CD14-positive monocyte (primary cell): ENCODE measurements around the gene TSPAN13. TPM values are rescaled to one million over a fixed set of nuclear protein-coding genes. Genes with fewer than 3 reads are reported as not detected.
"Not testable (repeated sequence)": the region's sequence is repeated elsewhere in the genome, so short reads cannot be mapped to it uniquely, and the experiment has no call there.

Experiments
- DNase-seq, 3 donors: peaks; one replicate each; pipeline ENCODE4 v3.0.0-alpha.2; 2011 to 2022
- H2AFZ ChIP-seq: 2 replicates; pipeline ENCODE4 v1.6.0; 2012; ENCODE audit warnings: mild to moderate bottlenecking, low read depth, low read length, inconsistent platforms; ENCODE audit not compliant: insufficient read depth, poor library complexity, severe bottlenecking
- H3K27ac ChIP-seq, 2 donors: 1 replicate in 1 of 2; 2 replicates in 1 of 2; pipeline ENCODE4 v1.5.1; 2012 to 2013; ENCODE audit warnings: low read length in 2 of 2, control low read depth in 1 of 2, inconsistent platforms in 1 of 2, low read depth in 1 of 2, mild to moderate bottlenecking in 1 of 2
- H3K27me3 ChIP-seq, 2 donors: one replicate each; pipeline versions ENCODE4 v1.6.0 to v1.6.1; 2011 to 2013; ENCODE audit warnings: low read length in 2 of 2; ENCODE audit not compliant: control insufficient read depth in 2 of 2, insufficient read depth in 2 of 2
- H3K36me3 ChIP-seq, 2 donors: replicated peaks in 1 of 2; 1 replicate in 1 of 2; 2 replicates in 1 of 2; pipeline versions ENCODE4 v1.5.1 to v1.6.1; 2012 to 2013; ENCODE audit warnings: low read length in 2 of 2, control low read depth in 1 of 2, inconsistent platforms in 1 of 2, mild to moderate bottlenecking in 1 of 2; ENCODE audit not compliant: insufficient read depth in 2 of 2, control insufficient read depth in 1 of 2
- H3K4me1 ChIP-seq, 2 donors: 1 replicate in 1 of 2; 2 replicates in 1 of 2; pipeline versions ENCODE4 v1.5.1 to v1.6.1; 2012 to 2013; ENCODE audit warnings: low read length in 2 of 2, control low read depth in 1 of 2, inconsistent platforms in 1 of 2, mild to moderate bottlenecking in 1 of 2, moderate library complexity in 1 of 2; ENCODE audit not compliant: insufficient read depth in 2 of 2, control insufficient read depth in 1 of 2
- H3K4me2 ChIP-seq: replicated peaks from 2 replicates; pipeline ENCODE3; 2012; ENCODE audit warnings: low read length, moderate library complexity, mild to moderate bottlenecking; ENCODE audit not compliant: poor library complexity, severe bottlenecking; ENCODE audit errors: extremely low read depth
- H3K4me3 ChIP-seq, 3 experiments: fragments of 200-600 bp in 1 of 3; sonication (generic) in 1 of 3; replicated peaks in 1 of 3; 1 replicate in 2 of 3; 2 replicates in 1 of 3; pipeline ENCODE4 v1.5.1; 2011 to 2013; ENCODE audit warnings: low read length in 3 of 3, mild to moderate bottlenecking in 3 of 3, control low read depth in 2 of 3, low read depth in 2 of 3, inconsistent platforms in 1 of 3, moderate library complexity in 1 of 3
- H3K79me2 ChIP-seq: 2 replicates; pipeline ENCODE4 v1.6.0; 2012; ENCODE audit warnings: mild to moderate bottlenecking, control low read depth, inconsistent platforms, low read length, moderate library complexity; ENCODE audit not compliant: insufficient read depth
- H3K9ac ChIP-seq: 2 replicates; pipeline ENCODE4 v1.6.0; 2017; ENCODE audit warnings: low read length, mild to moderate bottlenecking; ENCODE audit not compliant: insufficient read depth, poor library complexity, severe bottlenecking
- H3K9me3 ChIP-seq, 2 donors: replicated peaks in 1 of 2; 1 replicate in 1 of 2; 2 replicates in 1 of 2; pipeline versions ENCODE4 v1.5.1 to v1.6.1; 2012 to 2013; ENCODE audit warnings: low read length in 2 of 2, control low read depth in 1 of 2; ENCODE audit not compliant: control insufficient read depth in 1 of 2, insufficient read depth in 1 of 2
- H4K20me1 ChIP-seq: 2 replicates; pipeline ENCODE4 v1.6.0; 2012; ENCODE audit warnings: mild to moderate bottlenecking, low read length, control low read depth, moderate library complexity; ENCODE audit not compliant: insufficient read depth
- H3K27ac Mint-ChIP-seq, 7 donors: one replicate each; pipeline ENCODE4 v1.8.0; 2020; ENCODE audit warnings: mild to moderate bottlenecking in 7 of 7, mixed read lengths in 7 of 7, moderate library complexity in 6 of 7, inconsistent platforms in 2 of 7
- H3K27me3 Mint-ChIP-seq, 3 donors: one replicate each; pipeline ENCODE4 v1.8.0; 2021 to 2022; ENCODE audit warnings: low read depth in 3 of 3, mild to moderate bottlenecking in 3 of 3, mixed read lengths in 3 of 3, moderate library complexity in 3 of 3, inconsistent platforms in 1 of 3
- H3K36me3 Mint-ChIP-seq, 2 donors: one replicate each; pipeline ENCODE4 v1.8.0; 2020; ENCODE audit warnings: mixed read lengths in 2 of 2, inconsistent platforms in 1 of 2, mild to moderate bottlenecking in 1 of 2
- H3K4me1 Mint-ChIP-seq: one replicate; pipeline ENCODE4 v1.8.0; 2020; ENCODE audit warnings: mild to moderate bottlenecking, mixed read lengths
- H3K4me3 Mint-ChIP-seq, 2 donors: one replicate each; pipeline ENCODE4 v1.8.0; 2020; ENCODE audit warnings: mild to moderate bottlenecking in 2 of 2, mixed read lengths in 2 of 2, moderate library complexity in 1 of 2
- H3K9me3 Mint-ChIP-seq, 7 donors: one replicate each; pipeline ENCODE4 v1.8.0; 2020 to 2022; ENCODE audit warnings: mixed read lengths in 7 of 7, mild to moderate bottlenecking in 6 of 7, moderate library complexity in 6 of 7, inconsistent platforms in 2 of 7
- CTCF ChIP-seq: fragments of 200-600 bp; IDR thresholded peaks from one replicate; pipeline ENCODE4 v1.8.0; 2022; ENCODE audit warnings: antibody characterized with exemption, mild to moderate bottlenecking
- WGBS: methylation state at CpG from one replicate; pipeline ENCODE4 v1.1.5; 2013; ENCODE audit warnings: missing lambda C conversion rate; ENCODE audit not compliant: insufficient coverage; 5-methylcytosine and 5-hydroxymethylcytosine counted together
- intact Hi-C, 2 donors: fragments of 100-400 bp; cut with micrococcal nuclease; formaldehyde crosslinking; loops; one replicate each; pipeline versions ENCODE4 v1.15.0 to v1.15.1; 2023
- polyA plus RNA-seq, 3 donors: library from polyadenylated mRNA; depleted of rRNA in 1 of 3; unstranded in 2 of 3; stranded (reverse) in 1 of 3; fragments of 300-500 nt in 2 of 3; fragments of >200 nt in 1 of 3; fragmentation: Illumina TruSeq in 2 of 3; gene quantifications; 1 replicate in 2 of 3; 2 replicates in 1 of 3; pipeline ENCODE4 v1.2.3, GENCODE V29; 2012 to 2021

The TSPAN13 gene
- polyA plus RNA-seq, 3 donors = 0.09 to 0.17 (median 0.16) TPM

DNA sequence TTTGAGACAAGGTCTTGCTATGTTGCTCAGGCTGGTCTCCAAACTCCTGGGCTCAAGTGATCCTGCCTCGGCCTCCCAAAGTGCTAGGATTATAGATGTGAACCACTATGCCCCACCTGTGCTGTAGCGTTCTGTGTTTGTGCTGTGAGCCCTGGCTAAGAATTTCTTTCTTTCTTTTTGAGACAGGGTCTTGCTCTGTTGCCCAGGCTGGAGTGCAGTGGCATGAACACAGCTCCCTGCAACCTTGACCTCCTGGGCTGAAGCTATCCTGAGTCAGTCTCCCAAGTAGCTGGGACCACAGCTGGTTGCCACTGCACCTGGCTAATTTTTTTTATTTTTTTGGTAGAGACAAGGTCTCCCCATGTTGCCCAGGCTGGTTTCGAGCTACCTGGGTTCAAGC, 11.4 kb downstream of the TSPAN13 start:
- Histone ChIP-seq H3K36me3 (no peaks in the 10 kb centered on the region), H3K9ac (no peak overlapping the region), H3K4me3 (no peak overlapping the region), H3K27me3 (no peaks in the 10 kb centered on the region), H3K4me2 (no peak overlapping the region), H3K27ac (no peak overlapping the region), H2AFZ (no peak overlapping the region), H3K9me3 (no peaks in the 10 kb centered on the region), H3K4me1 (no peaks in the 10 kb centered on the region), H3K79me2 (no peaks in the 10 kb centered on the region), H4K20me1 (no peaks in the 10 kb centered on the region)
- TF ChIP-seq CTCF = no peak
- peaks cover 0 to 3% (median 0%) of the 10 kb centered on the region in 7 donors for H3K9me3 Mint-ChIP-seq
- no peak for DNase-seq
- H3K4me3 Mint-ChIP-seq = no peak overlapping the region
- WGBS = 100% methylated on average over 3 of the region's 3 CpGs
- intact Hi-C loops = no loop called here
- no peak overlapping the region for H3K27ac Mint-ChIP-seq
- no peaks in the 10 kb centered on the region for H3K27me3 Mint-ChIP-seq
- no peaks in the 10 kb centered on the region for H3K4me1 Mint-ChIP-seq
- no peaks in the 10 kb centered on the region for H3K36me3 Mint-ChIP-seq

GRCh38 chr7:16765436-16765859, 11.9 kb downstream of the TSPAN13 start:
- no peak overlapping the region for H3K4me3 Mint-ChIP-seq
- Histone ChIP-seq H3K27ac (no peak overlapping the region), H3K4me2 (no peak overlapping the region), H3K9me3 (no peaks in the 10 kb centered on the region), H3K79me2 (no peaks in the 10 kb centered on the region), H4K20me1 (no peaks in the 10 kb centered on the region), H3K36me3 (no peaks in the 10 kb centered on the region), H3K4me3 (no peak overlapping the region), H2AFZ (no peak overlapping the region), H3K9ac (no peak overlapping the region), H3K4me1 (peaks cover 0 to 1% of the 10 kb centered on the region in 2 donors), H3K27me3 (no peaks in the 10 kb centered on the region)
- no peaks in the 10 kb centered on the region for H3K27me3 Mint-ChIP-seq
- no peak for TF ChIP-seq CTCF
- no peak overlapping the region for H3K27ac Mint-ChIP-seq
- no peaks in the 10 kb centered on the region for H3K36me3 Mint-ChIP-seq
- WGBS = 83% methylated on average over 2 of the region's 2 CpGs
- peaks cover 0 to 3% (median 0%) of the 10 kb centered on the region in 7 donors for H3K9me3 Mint-ChIP-seq
- DNase-seq = no peak
- H3K4me1 Mint-ChIP-seq = peaks cover 1% of the 10 kb centered on the region
- intact Hi-C loops = no loop called here

DNA sequence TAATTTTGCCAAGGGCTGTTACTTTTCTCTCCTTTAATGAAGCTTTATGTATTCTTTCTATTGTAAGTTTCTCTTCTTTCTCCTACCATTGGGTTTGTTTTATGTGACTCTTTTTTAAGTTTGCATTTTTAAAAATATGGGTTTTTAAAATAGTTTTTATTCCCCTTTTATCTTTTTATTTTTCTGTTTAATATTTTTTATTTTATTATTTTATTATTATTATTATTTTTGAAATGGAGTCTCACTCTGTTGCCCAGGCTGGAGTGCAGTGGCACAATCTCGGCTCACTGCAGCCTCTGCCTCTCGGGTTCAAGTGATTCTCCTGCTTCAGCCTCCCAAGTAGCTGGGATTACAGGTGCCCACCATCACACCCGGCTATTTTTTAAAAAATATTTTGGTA, 16.4 kb downstream of the TSPAN13 start:
- H4K20me1 ChIP-seq, H3K36me3 Mint-ChIP-seq, H3K27me3 ChIP-seq, H3K4me3 ChIP-seq, H3K79me2 ChIP-seq, H3K9me3 Mint-ChIP-seq, H3K4me1 ChIP-seq, H3K4me2 ChIP-seq, H2AFZ ChIP-seq, H3K27ac ChIP-seq, H3K9me3 ChIP-seq, H3K27me3 Mint-ChIP-seq, DNase-seq, H3K27ac Mint-ChIP-seq, H3K36me3 ChIP-seq, H3K9ac ChIP-seq, H3K4me3 Mint-ChIP-seq, intact Hi-C loops: not testable (repeated sequence)
- peaks cover 10% of the 10 kb centered on the region for H3K4me1 Mint-ChIP-seq
- no CpG with 5 or more reads among the region's 3 CpGs for WGBS
